DMS53 treated with DMSO at 0.1 percent for 48 hours (cell line): ENCODE measurements around the gene ZNRF3.
A peak's percentile ranks its signal among the peaks of the same experiment; 100 is the strongest.
"Not testable (repeated sequence)": the region's sequence is repeated elsewhere in the genome, so short reads cannot be mapped to it uniquely, and the experiment has no call there.

Source experiments
- DNase-seq: peaks from one replicate; lab custom pipeline; 2025; ENCODE audit not compliant: unreplicated experiment; lab: John Stamatoyannopoulos, UW

ZNRF3 gene

GRCh38 chr22:29081517-29082236 is 198.3 kb downstream of the ZNRF3 start:
- DNase-seq, result no peak

GRCh38 chr22:29082826-29083545 is 199.6 kb downstream of the ZNRF3 start:
- DNase-seq, result no peak

- not testable (repeated sequence) for DNase-seq
Observed at GRCh38 chr22:29083576-29083932, 200.2 kb downstream of the ZNRF3 start.

DNA sequence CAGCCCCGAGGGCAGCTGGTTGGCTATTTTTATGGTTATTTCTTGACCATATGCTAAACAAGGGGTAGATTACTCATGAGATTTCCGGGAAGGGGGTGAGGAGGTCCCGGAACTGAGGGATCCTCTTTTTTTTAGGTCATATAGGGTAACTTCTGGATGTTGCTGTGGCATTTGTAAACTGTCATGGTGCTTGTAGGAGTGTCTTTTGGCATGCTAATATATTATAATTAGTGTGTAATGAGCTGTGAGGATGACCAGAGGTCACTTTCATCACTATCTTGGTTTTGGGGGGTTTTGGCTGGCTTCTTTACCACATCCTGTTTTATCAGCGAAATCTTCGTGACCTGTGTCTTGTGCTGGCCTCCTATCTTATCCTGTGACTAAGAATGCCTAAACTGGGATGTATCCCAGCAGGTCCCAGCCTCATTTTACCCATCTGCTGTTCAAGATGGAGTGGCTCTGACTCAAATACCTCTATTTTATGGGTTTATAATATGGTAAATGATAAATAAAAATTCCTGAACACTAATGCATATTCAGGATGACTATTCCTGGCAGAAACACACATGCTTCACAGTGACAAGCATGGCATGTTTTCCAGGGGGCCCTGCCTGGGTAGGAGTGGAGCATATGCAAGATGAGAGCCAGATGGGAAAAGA is 200.7 kb downstream of the ZNRF3 start:
- DNase-seq, result no peak

GRCh38 chr22:29087012-29087411 is 203.6 kb downstream of the ZNRF3 start:
- DNase-seq, result no peak

GRCh38 chr22:29088809-29089208 is 205.4 kb downstream of the ZNRF3 start:
- no peak for DNase-seq

GRCh38 chr22:29089507-29089906 is 206.1 kb downstream of the ZNRF3 start:
- DNase-seq, result no peak

DNA sequence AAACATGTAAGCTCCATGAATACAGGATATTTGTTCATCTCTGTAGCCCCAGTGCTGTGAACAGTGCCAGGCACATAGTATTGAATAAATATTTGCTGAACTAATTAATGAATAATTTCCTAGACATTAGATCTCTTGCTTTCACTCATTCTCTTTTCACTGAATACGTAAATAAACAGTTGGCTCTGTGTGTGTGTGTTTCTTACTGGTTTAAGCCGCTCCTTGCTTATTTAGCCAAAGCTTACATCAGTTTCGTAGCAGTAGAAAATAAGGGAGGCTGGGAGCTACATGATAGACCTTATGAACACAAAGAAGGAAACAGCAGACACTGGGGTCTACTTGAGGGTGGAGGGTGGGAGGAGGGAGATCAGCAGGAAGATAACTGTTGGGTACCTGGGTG is 206.7 kb downstream of the ZNRF3 start:
- DNase-seq, result no peak

- no peak for DNase-seq
Observed at GRCh38 chr22:29092243-29092642, 208.9 kb downstream of the ZNRF3 start.

GRCh38 chr22:29093030-29093429 is 209.7 kb downstream of the ZNRF3 start:
- DNase-seq, result no peak

- DNase-seq, result no peak
Observed at GRCh38 chr22:29093501-29094300, 210.3 kb downstream of the ZNRF3 start.

- peak; percentile 59 for DNase-seq
Observed at GRCh38 chr22:29095459-29095858, 212.1 kb downstream of the ZNRF3 start.

DNA sequence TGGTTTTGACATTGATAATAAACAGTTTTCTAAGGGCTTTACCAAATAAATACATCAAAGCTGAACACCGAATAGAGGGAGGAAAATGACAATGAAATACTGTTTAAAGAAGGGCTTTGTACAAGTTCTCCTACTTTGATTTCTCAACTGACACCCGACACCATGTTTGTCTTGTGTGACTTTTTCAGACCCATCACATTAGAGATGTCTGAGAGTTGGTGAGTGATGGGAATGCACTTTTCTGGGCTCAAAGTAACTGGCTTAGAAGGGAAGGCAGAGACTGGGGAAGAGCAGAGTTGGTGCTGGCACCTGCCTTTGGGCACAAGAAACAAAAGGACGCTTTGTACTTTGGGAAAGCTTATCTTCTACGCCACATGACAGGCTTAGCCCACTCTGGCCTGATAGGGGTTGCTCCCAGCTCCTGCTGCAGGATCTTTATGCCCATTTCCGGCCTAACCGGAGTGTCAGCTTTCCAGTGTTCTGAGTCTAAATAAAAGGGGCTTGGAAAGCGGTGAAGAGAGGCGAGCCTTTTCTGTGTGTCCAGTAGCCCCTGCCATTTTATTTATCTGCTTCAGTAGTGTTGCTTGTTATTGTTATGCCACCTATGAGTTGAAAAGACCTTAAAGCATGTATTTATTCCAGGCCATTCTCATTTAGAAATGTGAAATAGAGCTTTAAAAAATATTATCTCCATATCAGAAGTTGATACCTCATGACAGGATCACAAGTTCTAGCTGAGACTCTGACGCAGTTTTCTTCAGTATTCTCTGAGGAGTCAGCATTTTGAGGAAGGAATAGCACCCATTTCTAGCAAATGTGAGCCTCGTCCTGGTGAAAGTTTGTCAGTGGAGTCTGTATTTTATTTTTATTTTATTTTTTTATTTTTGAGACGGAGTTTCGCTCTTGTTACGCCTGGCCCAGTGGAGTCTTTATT is 213.6 kb downstream of the ZNRF3 start:
- no peak for DNase-seq

GRCh38 chr22:29098296-29098695 is 214.9 kb downstream of the ZNRF3 start:
- DNase-seq, result no peak

- no peak for DNase-seq
Observed at GRCh38 chr22:29102300-29102699, 218.9 kb downstream of the ZNRF3 start.

- no peak for DNase-seq
Observed at GRCh38 chr22:29103121-29103520, 219.7 kb downstream of the ZNRF3 start.

- DNase-seq, result no peak
Observed at GRCh38 chr22:29105468-29105867, 222.1 kb downstream of the ZNRF3 start.

DNA sequence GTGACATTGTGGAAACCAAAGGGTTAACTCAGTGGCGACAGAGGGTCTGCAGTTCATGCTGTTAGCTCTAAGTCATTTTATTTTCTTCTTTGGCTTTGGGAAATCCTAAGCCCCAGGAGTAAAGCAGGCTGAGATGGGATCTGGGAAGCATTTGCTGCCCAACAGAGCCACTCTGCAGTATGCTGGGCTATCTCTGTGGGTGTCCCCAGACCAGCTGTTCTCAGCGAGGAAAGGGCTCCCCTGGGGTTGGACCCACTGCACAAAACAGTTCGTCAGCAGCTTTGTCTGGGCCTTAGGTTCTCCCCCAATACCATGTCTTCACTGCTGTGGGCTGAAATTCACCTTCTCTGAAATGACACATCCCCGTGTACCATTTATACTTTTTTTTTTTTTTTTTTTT is 223.5 kb downstream of the ZNRF3 start:
- no peak for DNase-seq
